ENCODE results near the gene TMED10.
"Not testable (repeated sequence)": the region's sequence is repeated elsewhere in the genome, so short reads cannot be mapped to it uniquely, and the experiment has no call there.

The TMED10 gene

DNA sequence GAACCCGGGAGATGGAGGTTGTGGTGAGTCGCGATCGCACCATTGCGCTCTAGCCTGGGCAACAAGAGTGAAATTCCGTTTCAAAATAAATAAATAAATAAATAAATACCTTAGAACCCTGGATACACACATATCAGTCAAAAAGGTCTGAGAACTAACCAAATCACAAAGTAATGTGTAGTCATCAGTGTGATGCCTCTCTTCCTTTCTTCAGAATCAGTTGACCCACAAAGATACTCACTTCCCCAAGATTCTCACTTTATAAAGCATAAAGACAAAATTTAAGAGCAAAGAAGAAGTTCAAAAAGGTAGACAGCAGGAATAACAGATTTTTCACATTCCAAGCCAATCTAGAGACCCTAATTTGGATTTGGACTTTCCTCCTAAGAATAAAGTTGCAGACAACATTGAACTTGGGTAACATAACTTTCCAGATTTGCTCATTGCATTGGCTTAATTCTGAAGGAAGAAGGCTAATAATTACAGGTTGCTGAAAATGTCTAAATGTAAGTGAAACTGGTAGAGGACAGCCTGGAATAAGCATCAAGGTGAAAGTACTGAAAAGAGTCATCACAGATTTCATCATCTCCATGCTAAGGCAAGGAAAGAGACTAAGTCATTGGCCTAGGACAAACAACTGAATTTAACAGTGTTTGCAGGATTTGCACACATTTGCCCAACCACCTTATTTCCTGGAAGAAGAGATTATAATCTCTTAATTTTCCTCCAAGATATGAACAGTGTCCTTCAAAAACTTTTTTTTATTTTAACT lies 17.4 kb downstream of the TMED10 start:
- DNase-seq: no peak

GRCh38 chr14:75156901-75157300 lies 19.5 kb downstream of the TMED10 start:
- no peak for DNase-seq

GRCh38 chr14:75156111-75156510 lies 20.3 kb downstream of the TMED10 start:
- DNase-seq: no peak

DNA sequence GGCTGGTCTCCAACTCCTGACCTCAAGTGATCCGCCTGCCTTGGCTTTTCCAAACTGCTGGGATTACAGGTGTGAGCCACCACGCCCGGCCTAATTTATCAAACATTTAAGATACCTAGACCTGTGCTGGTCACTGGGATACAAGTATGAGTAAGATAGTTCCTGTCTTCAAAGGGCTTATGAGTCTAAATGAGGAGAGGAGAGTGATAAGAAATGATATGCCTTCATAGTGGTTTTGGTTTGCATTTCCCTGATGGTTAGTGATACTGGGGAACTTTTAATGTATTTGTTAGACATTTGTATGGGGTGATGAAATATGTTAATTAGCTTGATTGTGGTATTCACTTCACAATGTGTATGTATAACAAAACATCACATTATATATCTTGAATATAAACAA lies 21.2 kb downstream of the TMED10 start:
- no peak for DNase-seq

DNA sequence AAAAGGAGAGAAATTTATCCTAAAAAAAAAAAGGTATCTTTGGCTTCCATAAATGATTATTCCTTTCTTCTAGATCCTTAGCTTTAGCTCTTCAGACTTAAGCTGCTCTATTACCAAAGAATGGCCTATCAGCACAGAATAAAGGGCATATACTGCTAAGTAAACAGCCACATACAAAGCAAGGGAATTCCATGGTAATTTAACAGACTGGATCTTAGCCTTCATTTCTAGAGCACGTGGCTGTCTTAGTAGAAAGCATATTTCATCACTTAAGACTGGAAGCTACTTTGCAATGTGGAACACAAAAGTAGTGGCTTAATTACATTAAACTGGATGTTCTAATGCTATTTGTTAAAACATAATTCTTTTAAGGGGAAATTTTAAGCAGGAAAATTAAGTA lies 23.1 kb downstream of the TMED10 start:
- no peak for DNase-seq

DNA sequence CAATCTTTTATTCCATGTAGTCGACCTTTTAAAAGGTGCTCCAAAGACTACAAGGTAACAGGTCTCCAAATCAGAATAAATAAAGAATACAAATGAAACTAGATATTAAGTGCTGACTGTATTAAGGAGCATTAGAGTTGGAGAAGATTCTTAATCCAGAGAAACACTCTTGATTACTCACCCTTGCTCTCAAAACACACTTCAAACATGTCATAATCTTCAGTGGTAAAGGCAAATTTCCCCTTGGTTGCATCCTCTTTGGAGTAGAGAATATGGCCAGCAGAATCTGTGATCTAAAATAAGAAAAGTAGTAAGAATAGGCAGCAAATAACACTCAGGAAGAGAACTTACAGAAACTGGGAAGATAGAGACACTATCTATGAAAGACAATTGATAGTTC lies 24.6 kb downstream of the TMED10 start:
- DNase-seq: no peak

GRCh38 chr14:75150637-75151036 lies 25.8 kb downstream of the TMED10 start:
- DNase-seq: not testable (repeated sequence)

DNA sequence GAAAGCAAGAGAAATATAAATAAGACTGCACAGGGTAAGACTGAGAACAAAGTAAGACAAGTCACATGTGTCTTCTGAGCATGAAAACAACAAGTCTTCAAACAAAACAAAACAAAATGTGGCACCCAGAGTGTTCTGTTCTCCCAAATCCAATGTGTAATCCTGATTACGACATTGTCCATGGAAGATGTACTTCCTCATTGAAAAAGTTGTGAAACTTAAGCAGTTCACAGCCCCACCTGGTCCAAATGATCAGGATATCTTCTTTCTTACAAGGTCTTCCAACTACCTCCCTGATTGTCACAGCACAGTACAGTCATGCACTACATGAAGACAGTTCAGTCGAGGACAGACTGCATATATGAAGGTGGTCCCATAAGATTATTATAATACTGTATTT lies 26.3 kb downstream of the TMED10 start:
- DNase-seq: no peak

DNA sequence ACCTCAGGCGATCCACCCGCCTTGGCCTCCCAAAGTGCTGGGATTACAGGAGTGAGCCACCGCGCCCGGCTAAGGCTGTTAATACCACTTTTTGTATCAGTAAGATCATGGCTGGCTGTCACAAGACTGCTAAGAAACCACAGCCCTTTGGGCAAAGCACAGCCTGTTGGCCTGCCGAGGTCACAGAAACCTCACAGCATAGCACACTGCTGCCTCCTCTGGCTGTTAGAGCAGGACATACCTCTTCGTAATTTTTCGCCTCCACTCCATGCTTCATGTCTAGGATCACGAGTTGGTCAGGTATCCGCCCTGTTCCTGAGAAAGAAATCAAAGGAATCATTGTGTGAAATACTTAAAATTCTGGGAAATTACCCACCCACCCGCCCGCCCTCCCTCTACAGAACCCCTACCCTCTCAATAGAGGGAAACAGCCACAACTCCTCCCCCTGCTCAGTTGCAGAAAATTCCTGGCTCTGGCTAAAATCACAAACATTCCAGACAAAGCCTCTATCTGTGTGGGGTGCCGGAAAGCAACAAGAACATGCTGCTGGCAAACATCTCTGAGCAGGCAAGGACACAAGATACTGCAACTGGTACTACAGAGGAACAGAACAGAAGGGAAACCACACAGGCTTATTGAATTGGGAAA lies 28.9 kb downstream of the TMED10 start:
- DNase-seq: no peak

DNA sequence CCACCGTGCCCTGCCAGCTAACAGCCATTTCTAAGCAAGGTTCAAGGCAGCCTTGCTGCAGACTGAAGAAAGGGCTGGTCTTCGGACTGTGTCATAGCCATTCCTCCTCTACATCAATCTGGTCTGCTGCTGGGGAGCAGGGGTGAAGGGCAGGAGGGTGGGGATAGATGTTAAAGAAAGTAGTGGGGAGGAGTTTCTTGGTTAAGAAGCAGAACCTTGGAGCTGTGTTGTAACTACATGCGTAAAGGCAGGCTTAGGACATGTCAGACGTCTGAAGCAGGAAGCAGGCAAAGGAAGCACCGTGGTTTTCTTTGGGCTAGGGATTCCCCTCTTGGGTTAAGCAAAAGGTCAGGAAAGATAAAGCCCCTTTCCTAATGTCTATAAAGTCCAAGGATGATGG lies 31.5 kb downstream of the TMED10 start:
- DNase-seq: no peak

DNA sequence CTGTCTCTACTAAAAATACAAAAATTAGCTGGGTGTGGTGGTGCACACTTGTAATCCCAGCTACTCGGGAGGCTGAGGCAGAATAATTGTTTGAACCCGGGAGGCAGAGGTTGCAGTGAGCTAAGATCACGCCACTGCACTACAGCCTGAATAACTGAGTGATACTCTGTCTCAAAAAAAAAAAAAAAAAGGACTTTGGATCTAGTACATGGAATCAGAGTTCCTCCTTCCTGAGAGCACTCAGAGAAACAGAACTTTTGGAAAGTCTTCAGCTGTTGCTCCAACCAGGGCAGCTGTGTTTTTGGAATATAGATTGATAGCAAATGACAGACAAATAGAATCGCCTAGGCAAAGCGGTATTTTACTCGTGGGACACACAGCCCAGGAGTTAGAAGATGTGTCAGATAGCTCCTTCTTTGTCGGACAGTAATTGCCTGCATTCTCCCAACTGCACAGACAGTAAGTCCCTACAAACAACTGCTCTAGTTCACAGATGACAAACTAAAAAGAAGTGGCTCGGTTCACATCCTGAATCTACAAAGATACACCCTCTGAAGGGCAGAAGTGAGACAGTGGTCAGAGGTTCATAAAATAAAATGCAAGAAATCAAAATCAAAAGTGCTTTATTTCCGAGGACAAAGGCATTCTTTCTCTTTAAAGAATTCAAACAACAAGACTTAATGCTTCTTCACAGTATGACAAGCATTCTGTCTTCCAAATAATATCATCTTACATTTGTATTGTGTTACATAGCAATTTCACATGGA lies 32.5 kb downstream of the TMED10 start:
- no peak for DNase-seq

GRCh38 chr14:75142494-75142893 lies 33.9 kb downstream of the TMED10 start:
- no peak for DNase-seq

DNA sequence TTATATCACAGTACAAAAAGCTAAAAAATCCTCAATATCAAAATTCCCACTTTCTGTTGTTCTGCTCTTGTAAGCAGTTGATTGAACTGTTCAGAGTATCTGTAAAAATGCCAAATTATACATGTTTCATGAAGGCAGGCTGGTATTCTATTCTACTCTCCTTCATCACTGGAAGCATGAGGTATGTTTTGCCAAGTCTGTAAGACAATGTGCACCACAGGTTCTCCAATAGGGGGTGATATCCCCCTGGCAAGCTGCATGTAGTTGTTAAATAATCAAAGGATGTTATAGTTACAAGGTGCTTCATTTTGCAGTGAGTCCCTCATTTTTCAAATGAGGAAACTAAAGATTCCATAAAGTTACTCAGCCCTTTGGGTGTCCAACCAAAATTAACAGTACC lies 34.4 kb downstream of the TMED10 start:
- DNase-seq: no peak

DNA sequence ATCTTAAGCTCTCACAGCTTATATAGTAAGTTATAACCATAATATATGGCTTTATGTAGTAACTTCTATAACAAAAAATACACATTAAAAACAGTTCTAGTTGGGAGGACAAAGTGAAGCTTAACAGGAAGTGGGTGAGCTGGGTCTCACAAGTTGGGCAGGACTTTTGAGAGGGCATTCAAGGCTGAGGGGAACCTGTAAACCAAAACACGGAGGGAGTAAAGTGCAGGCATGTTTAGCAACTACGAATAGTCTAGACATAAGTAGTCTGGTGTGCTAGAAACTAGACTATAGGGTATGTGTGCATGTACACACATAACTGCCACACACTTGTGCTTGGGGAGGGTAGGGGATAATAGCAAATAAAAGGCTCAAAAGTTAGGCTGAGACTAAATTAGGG lies 35.4 kb downstream of the TMED10 start:
- DNase-seq: no peak

DNA sequence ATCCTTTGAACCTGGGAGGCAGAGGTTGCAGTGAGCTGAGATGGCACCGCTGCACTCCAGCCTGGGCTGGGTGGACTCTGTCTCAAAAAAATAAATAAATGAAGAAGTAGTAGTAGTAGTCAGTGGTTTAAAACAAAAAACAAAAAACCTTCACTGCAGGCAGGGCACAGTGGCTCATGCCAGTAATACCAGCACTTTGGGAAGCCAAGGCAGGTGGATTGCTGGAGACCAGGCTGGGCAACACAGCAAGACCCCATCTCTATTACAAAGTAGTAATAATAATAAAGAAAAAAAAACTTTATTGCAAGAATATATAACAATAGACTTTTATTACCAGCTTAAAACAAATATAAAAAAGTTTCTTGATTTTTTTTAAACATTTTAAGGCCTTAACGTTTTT lies 35.8 kb downstream of the TMED10 start:
- no peak for DNase-seq

- no peak for DNase-seq
Observed at GRCh38 chr14:75139185-75139584, 37.2 kb downstream of the TMED10 start.

- DNase-seq: no peak
Observed at GRCh38 chr14:75138492-75138891, 37.9 kb downstream of the TMED10 start.

DNA sequence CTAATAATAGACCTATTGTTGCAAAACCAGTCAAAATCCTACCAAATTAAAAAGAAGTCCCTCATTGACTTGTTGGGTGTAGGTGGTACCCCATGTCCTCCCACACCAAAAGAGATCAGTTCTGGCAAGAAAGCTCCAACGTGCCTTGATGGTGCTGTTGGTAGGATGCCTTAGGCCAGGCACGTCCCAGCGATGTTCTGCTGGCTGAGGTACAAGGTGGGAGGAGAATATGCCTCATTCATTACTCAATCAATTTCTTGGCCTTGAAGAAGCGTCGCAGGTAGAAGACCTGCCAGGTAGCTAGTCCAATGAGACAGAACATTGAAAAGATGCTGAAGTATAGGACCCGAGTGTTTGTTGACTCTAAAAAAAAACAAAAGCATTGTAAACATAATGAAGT lies 41.8 kb downstream of the TMED10 start:
- no peak for DNase-seq

DNA sequence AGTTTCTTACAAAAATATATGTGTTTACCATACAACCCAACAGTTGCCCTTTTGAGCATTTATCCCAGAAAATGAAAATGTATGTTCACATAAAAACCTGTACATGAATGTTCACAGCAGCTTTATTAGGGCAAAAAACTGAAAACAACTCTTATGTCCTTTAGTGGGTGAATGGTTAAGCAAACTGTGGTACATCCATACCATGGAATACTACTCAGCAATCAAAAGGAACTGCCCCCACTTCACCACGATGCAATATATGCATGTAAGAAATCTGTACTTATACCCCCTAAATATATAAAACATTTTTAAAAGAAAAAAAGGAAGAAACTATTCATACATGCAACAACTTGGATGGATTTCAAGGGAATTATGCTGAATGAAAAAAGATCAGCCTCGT lies 42.8 kb downstream of the TMED10 start:
- DNase-seq: no peak

GRCh38 chr14:75132382-75133086 lies 43.9 kb downstream of the TMED10 start:
- DNase-seq: peak; percentile 70

GRCh38 chr14:75128596-75128990 lies 47.8 kb downstream of the TMED10 start:
- DNase-seq: no peak

- no peak for DNase-seq
Observed at GRCh38 chr14:75127903-75128595, 48.4 kb downstream of the TMED10 start.

Data from right kidney (tissue), 1 donor.